H9 (cell line): ENCODE data around the gene MYO1E. TPM values are rescaled to one million over a fixed set of nuclear protein-coding genes. Genes with fewer than 3 reads are reported as not detected.

ENCODE experiments used
- DNase-seq: peaks from one replicate; pipeline ENCODE4 v3.0.0-alpha.2; 2017
- H2AFZ ChIP-seq: one replicate; pipeline ENCODE4 v1.6.1; 2013; ENCODE audit warnings: mild to moderate bottlenecking, low read length, control low read depth, moderate library complexity
- H2AK5ac ChIP-seq: 2 replicates; pipeline ENCODE4 v1.6.1; 2013; ENCODE audit warnings: low read length, control low read depth, mixed read lengths; ENCODE audit not compliant: insufficient read length
- H2BK120ac ChIP-seq: one replicate; pipeline ENCODE4 v1.6.1; 2013; ENCODE audit warnings: low read depth, mild to moderate bottlenecking, low read length, control low read depth, inconsistent platforms; ENCODE audit not compliant: poor library complexity, severe bottlenecking
- H2BK12ac ChIP-seq: 2 replicates; pipeline ENCODE4 v1.6.1; 2013; ENCODE audit warnings: low read length, control low read depth, mixed read lengths, low read depth; ENCODE audit not compliant: insufficient read length
- H2BK15ac ChIP-seq: 2 replicates; pipeline ENCODE4 v1.6.1; 2013; ENCODE audit warnings: low read depth, low read length, control low read depth
- H2BK20ac ChIP-seq: one replicate; pipeline ENCODE4 v1.6.1; 2013; ENCODE audit warnings: low read depth, mild to moderate bottlenecking, low read length, control low read depth, inconsistent platforms; ENCODE audit not compliant: poor library complexity, severe bottlenecking
- H2BK5ac ChIP-seq: 2 replicates; pipeline ENCODE4 v1.6.1; 2013; ENCODE audit warnings: low read length, control low read depth, mixed read lengths; ENCODE audit not compliant: insufficient read length
- H3K14ac ChIP-seq: 2 replicates; pipeline ENCODE4 v1.6.1; 2013; ENCODE audit warnings: low read length, control low read depth; ENCODE audit not compliant: insufficient read depth
- H3K18ac ChIP-seq: 2 replicates; pipeline ENCODE4 v1.6.1; 2013; ENCODE audit warnings: low read depth, mild to moderate bottlenecking, mixed read lengths, low read length, control low read depth; ENCODE audit not compliant: insufficient read length
- H3K23ac ChIP-seq: 2 replicates; pipeline ENCODE4 v1.6.1; 2013; ENCODE audit warnings: low read length, control low read depth, mixed read lengths, low read depth; ENCODE audit not compliant: insufficient read length
- H3K23me2 ChIP-seq: 2 replicates; pipeline ENCODE4 v1.6.1; 2013; ENCODE audit warnings: low read depth, mild to moderate bottlenecking, mixed read lengths, low read length, control low read depth; ENCODE audit not compliant: insufficient read length, poor library complexity, severe bottlenecking
- H3K27ac ChIP-seq: 2 replicates; pipeline ENCODE4 v1.5.1; 2013; ENCODE audit warnings: low read length, control low read depth, mixed read lengths, low read depth; ENCODE audit not compliant: insufficient read length
- H3K27me3 ChIP-seq: 2 replicates; pipeline ENCODE4 v1.6.1; 2013; ENCODE audit warnings: low read length, control low read depth, inconsistent platforms; ENCODE audit not compliant: insufficient read depth
- H3K4ac ChIP-seq: 2 replicates; pipeline ENCODE4 v1.6.1; 2013; ENCODE audit warnings: low read depth, mild to moderate bottlenecking, control low read depth, inconsistent platforms, low read length, moderate library complexity
- H3K4me1 ChIP-seq: 2 replicates; pipeline ENCODE4 v1.6.1; 2013; ENCODE audit warnings: low read length, control low read depth, inconsistent platforms; ENCODE audit not compliant: insufficient read depth
- H3K4me2 ChIP-seq: 2 replicates; pipeline ENCODE4 v1.6.1; 2013; ENCODE audit warnings: low read length, control low read depth, mixed read lengths; ENCODE audit not compliant: insufficient read length, insufficient read depth
- H3K56ac ChIP-seq: 2 replicates; pipeline ENCODE4 v1.6.1; 2013; ENCODE audit warnings: low read depth, mild to moderate bottlenecking, mixed read lengths, low read length, control low read depth; ENCODE audit not compliant: insufficient read length
- H3K79me1 ChIP-seq: 2 replicates; pipeline ENCODE4 v1.6.1; 2013; ENCODE audit warnings: low read depth, mild to moderate bottlenecking, moderate library complexity, low read length, control low read depth, inconsistent platforms; ENCODE audit not compliant: insufficient read depth, poor library complexity, severe bottlenecking
- H3K79me2 ChIP-seq: 2 replicates; pipeline ENCODE4 v1.6.1; 2013; ENCODE audit warnings: low read length, control low read depth, inconsistent platforms; ENCODE audit not compliant: insufficient read depth
- H3K9ac ChIP-seq: 2 replicates; pipeline ENCODE4 v1.6.1; 2013; ENCODE audit warnings: low read length, control low read depth, mixed read lengths; ENCODE audit not compliant: insufficient read length; ENCODE audit errors: extremely low read depth
- H3K9me3 ChIP-seq: one replicate; pipeline ENCODE4 v1.6.1; 2013; ENCODE audit warnings: low read depth, low read length, inconsistent platforms; ENCODE audit not compliant: control insufficient read depth
- H3T11ph ChIP-seq: one replicate; pipeline ENCODE4 v1.6.1; 2013; ENCODE audit warnings: mild to moderate bottlenecking, low read length, control low read depth, inconsistent platforms
- H4K20me1 ChIP-seq: one replicate; pipeline ENCODE4 v1.6.1; 2013; ENCODE audit not compliant: control insufficient read depth, insufficient read length, insufficient read depth
- H4K5ac ChIP-seq: 2 replicates; pipeline ENCODE4 v1.6.1; 2013; ENCODE audit warnings: low read depth, mild to moderate bottlenecking, mixed read lengths, low read length, control low read depth; ENCODE audit not compliant: insufficient read length
- H4K8ac ChIP-seq: replicated peaks from 2 replicates; pipeline ENCODE4 v1.6.1; 2013; ENCODE audit warnings: low read length, control low read depth, mixed read lengths, low read depth; ENCODE audit not compliant: insufficient read length
- H4K91ac ChIP-seq: 2 replicates; pipeline ENCODE4 v1.6.1; 2013; ENCODE audit warnings: low read depth, mild to moderate bottlenecking, moderate library complexity, mixed read lengths, low read length, control low read depth; ENCODE audit not compliant: insufficient read length
- H3K27ac Mint-ChIP-seq, 3 experiments: 2 replicates in 2 of 3; 3 replicates in 1 of 3; pipeline ENCODE4 v1.8.0; 2020 to 2021; ENCODE audit warnings: mixed read lengths in 3 of 3, mild to moderate bottlenecking in 1 of 3, moderate library complexity in 1 of 3
- H3K27me3 Mint-ChIP-seq: 2 replicates; pipeline ENCODE4 v1.8.0; 2021; ENCODE audit warnings: low read depth, mild to moderate bottlenecking, moderate library complexity, mixed read lengths
- H3K36me3 Mint-ChIP-seq, 3 experiments: 2 replicates in 2 of 3; 3 replicates in 1 of 3; pipeline ENCODE4 v1.8.0; 2020 to 2021; ENCODE audit warnings: low read depth in 3 of 3, mixed read lengths in 3 of 3; ENCODE audit not compliant: insufficient read depth in 1 of 3
- H3K4me1 Mint-ChIP-seq, 2 experiments: 2 replicates each; pipeline ENCODE4 v1.8.0; 2020; ENCODE audit warnings: mixed read lengths in 2 of 2
- H3K4me3 Mint-ChIP-seq, 2 experiments: 2 replicates in 1 of 2; 3 replicates in 1 of 2; pipeline ENCODE4 v1.8.0; 2020 to 2021; ENCODE audit warnings: mild to moderate bottlenecking in 2 of 2, mixed read lengths in 2 of 2, moderate library complexity in 1 of 2
- H3K9me3 Mint-ChIP-seq, 2 experiments: 2 replicates in 1 of 2; 3 replicates in 1 of 2; pipeline ENCODE4 v1.8.0; 2020; ENCODE audit warnings: mild to moderate bottlenecking in 2 of 2, mixed read lengths in 2 of 2, moderate library complexity in 1 of 2
- WGBS: extraction: QIAGEN DNeasy Blood & Tissue Kit; methylation state at CpG from one replicate; pipeline ENCODE4 v1.1.7; 2013; ENCODE audit warnings: missing lambda C conversion rate, low lambda C conversion rate, mixed read lengths; ENCODE audit not compliant: insufficient read length; ENCODE audit errors: extremely low coverage; 5-methylcytosine and 5-hydroxymethylcytosine counted together
- total RNA-seq: library from RNA; stranded (reverse); gene quantifications from 2 replicates; pipeline ENCODE4 v1.2.1, GENCODE V29; 2021
- TF ChIP-seq, protein P1 (sequence below): fragments of 200-600 bp; sonication (generic); conservative IDR thresholded peaks from 3 replicates; pipeline ENCODE4 v1.8.0; 2021; ENCODE audit warnings: antibody characterized with exemption, mild to moderate bottlenecking

MYO1E gene
- total RNA-seq, 1 experiment from 2014 or later, result 235 TPM

DNA sequence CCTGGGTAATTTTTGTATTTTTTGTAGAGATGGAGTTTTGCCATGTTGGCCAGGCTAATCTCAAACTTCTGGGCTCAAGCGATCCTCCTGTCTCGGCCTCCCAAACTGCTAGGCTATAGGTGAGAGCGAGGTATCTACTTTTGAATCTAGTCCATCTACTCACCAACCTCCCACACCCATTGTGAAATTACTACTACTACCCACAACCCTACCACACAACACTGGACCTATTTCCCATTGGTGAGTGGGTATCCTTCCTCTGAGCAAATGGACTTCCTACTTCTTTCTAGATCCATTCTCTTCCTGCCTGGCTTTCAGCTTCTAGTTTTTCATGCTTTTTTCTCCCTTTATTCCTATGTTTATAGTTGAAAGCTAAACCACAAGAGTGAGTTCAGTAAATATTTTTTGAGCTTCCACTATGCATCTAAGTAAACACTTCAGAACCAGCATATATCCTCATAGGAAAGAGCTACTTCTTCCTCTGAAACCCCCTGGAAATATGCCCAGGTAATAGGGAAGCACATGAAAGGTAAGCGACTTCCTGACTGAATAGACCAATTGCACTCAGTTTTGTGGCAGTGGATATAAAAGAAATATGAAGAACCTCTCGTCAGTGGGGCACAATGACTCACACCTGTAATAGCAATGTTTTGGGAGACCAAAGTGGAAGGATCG is 39.1 kb downstream of the MYO1E start:
- Histone ChIP-seq H2AK5ac (no peak overlapping the region), H4K8ac (no peak overlapping the region), H3T11ph (no peak overlapping the region), H3K27me3 (no peaks in the 10 kb centered on the region), H3K4me1 (peaks cover 11% of the 10 kb centered on the region; the same call in 1 of the 2 replicates), H3K79me1 (peaks cover 6% of the 10 kb centered on the region), H3K23ac (no peak overlapping the region), H2BK120ac (no peak overlapping the region), H4K20me1 (no peaks in the 10 kb centered on the region), H2BK5ac (no peak overlapping the region), H2BK15ac (no peak overlapping the region), H3K56ac (no peak overlapping the region), H4K5ac (no peak overlapping the region), H3K4ac (no peak overlapping the region), H3K14ac (no peak overlapping the region), H3K18ac (no peak overlapping the region), H4K91ac (no peak overlapping the region), H2BK12ac (no peak overlapping the region), H3K23me2 (no peaks in the 10 kb centered on the region), H3K4me2 (no peak overlapping the region), H3K27ac (no peak overlapping the region), H2AFZ (no peak overlapping the region), H3K9me3 (no peaks in the 10 kb centered on the region), H3K9ac (no peak overlapping the region), H3K79me2 (no peaks in the 10 kb centered on the region; the same call in 1 of the 2 replicates), H2BK20ac (no peak overlapping the region)
- TF ChIP-seq, protein P1, sequence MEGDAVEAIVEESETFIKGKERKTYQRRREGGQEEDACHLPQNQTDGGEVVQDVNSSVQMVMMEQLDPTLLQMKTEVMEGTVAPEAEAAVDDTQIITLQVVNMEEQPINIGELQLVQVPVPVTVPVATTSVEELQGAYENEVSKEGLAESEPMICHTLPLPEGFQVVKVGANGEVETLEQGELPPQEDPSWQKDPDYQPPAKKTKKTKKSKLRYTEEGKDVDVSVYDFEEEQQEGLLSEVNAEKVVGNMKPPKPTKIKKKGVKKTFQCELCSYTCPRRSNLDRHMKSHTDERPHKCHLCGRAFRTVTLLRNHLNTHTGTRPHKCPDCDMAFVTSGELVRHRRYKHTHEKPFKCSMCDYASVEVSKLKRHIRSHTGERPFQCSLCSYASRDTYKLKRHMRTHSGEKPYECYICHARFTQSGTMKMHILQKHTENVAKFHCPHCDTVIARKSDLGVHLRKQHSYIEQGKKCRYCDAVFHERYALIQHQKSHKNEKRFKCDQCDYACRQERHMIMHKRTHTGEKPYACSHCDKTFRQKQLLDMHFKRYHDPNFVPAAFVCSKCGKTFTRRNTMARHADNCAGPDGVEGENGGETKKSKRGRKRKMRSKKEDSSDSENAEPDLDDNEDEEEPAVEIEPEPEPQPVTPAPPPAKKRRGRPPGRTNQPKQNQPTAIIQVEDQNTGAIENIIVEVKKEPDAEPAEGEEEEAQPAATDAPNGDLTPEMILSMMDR, result no peak
- DNase-seq, result no peak
- H3K4me1 Mint-ChIP-seq, result peaks cover 57 to 62% of the 10 kb centered on the region in 2 experiments
- H3K27me3 Mint-ChIP-seq, result no peaks in the 10 kb centered on the region
- H3K4me3 Mint-ChIP-seq, result no peak overlapping the region
- H3K36me3 Mint-ChIP-seq, result peaks cover 0 to 3% (median 0%) of the 10 kb centered on the region in 3 experiments; a peak in 2 of 7 replicates
- H3K27ac Mint-ChIP-seq, result peak overlapping the region in 2 of 3 experiments; percentile 0 to 7; a peak in 4 of 7 replicates
- WGBS, result no CpG with 5 or more reads among the region's 6 CpGs
- H3K9me3 Mint-ChIP-seq, result no peaks in the 10 kb centered on the region
